Suprapubic skin (tissue), 3 donors: ENCODE measurements around the gene MAST4.

ENCODE experiments used
- EP300 ChIP-seq: sonication (generic); formaldehyde crosslinking; IDR thresholded peaks from one replicate; pipeline ENCODE4 v1.6.1; 2017; ENCODE audit warnings: antibody characterized with exemption
- POLR2A ChIP-seq, 2 donors: fragments of 450-650 bp; IDR thresholded peaks; one replicate each; pipeline ENCODE4 v1.6.1; 2017; ENCODE audit warnings: antibody characterized with exemption in 2 of 2, mild to moderate bottlenecking in 2 of 2, moderate library complexity in 2 of 2
- TF ChIP-seq, protein P1 (sequence below), 2 donors: fragments of 200-600 bp in 1 of 2; fragments of 450-650 bp in 1 of 2; sonication (generic) in 1 of 2; IDR thresholded peaks; one replicate each; pipeline ENCODE4 v1.5.1; 2016 to 2019; ENCODE audit warnings: antibody characterized with exemption in 2 of 2, mild to moderate bottlenecking in 1 of 2, moderate library complexity in 1 of 2

DNA sequence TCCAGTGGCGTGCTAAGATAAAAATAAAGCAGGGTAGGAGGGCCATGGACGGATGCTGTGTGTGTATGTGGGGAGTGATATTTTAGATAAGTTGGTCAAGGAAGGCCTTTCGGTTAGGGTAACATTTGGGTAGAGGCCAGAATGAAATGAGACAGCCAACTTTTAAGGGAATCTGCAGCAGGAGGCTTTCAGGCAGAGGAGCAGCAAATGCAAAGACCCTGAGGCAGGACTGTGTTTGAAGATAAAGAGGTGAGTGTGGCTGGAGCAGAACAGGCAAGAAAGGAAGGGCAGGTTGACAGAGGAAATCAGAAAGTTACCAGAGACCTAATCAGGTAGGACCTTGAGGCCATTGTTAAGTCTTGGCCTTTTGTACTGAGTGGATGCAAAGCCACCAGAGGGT lies 106.2 kb downstream of the MAST4 start:
- TF ChIP-seq, protein P1, sequence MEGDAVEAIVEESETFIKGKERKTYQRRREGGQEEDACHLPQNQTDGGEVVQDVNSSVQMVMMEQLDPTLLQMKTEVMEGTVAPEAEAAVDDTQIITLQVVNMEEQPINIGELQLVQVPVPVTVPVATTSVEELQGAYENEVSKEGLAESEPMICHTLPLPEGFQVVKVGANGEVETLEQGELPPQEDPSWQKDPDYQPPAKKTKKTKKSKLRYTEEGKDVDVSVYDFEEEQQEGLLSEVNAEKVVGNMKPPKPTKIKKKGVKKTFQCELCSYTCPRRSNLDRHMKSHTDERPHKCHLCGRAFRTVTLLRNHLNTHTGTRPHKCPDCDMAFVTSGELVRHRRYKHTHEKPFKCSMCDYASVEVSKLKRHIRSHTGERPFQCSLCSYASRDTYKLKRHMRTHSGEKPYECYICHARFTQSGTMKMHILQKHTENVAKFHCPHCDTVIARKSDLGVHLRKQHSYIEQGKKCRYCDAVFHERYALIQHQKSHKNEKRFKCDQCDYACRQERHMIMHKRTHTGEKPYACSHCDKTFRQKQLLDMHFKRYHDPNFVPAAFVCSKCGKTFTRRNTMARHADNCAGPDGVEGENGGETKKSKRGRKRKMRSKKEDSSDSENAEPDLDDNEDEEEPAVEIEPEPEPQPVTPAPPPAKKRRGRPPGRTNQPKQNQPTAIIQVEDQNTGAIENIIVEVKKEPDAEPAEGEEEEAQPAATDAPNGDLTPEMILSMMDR (IDR thresholded peaks at IDR 0.05): no peak
- no peak for TF ChIP-seq POLR2A (IDR thresholded peaks at IDR 0.05)
- TF ChIP-seq EP300: no peak
